K562 (cell line): ENCODE results near the gene OR1J1.

ENCODE experiments used
- BRF1 ChIP-seq: IDR thresholded peaks from 3 replicates; pipeline ENCODE4 v1.6.1; 2011; ENCODE audit warnings: borderline replicate concordance, mild to moderate bottlenecking; ENCODE audit not compliant: insufficient read length; ENCODE audit errors: extremely low read depth
- HCFC1 ChIP-seq: IDR thresholded peaks from 2 replicates; pipeline ENCODE4 v1.6.1; 2012; ENCODE audit warnings: low read depth, low read length, improper control_type of control experiment
- HMGXB4 ChIP-seq: sonication (generic); formaldehyde crosslinking; IDR thresholded peaks from 2 replicates; pipeline ENCODE4 v1.8.1; 2023; ENCODE audit warnings: mild to moderate bottlenecking, missing genetic modification reagents
- MED1 ChIP-seq: sonication (generic); formaldehyde crosslinking; IDR thresholded peaks from 2 replicates; pipeline ENCODE4 v1.8.1; 2023; ENCODE audit warnings: missing genetic modification reagents, borderline replicate concordance
- POLR2A ChIP-seq: fragments of 450-650 bp; conservative IDR thresholded peaks from 2 replicates; pipeline ENCODE4 v1.6.1; 2016
- SP1 ChIP-seq: sonication (generic); formaldehyde crosslinking; IDR thresholded peaks from 2 replicates; pipeline ENCODE4 v1.8.1; 2022; ENCODE audit warnings: mild to moderate bottlenecking, missing genetic modification reagents
- ZFP36 ChIP-seq: fragments of 150-350 bp; IDR thresholded peaks from 2 replicates; pipeline ENCODE4 v1.6.1; 2018; ENCODE audit warnings: low read length, low read depth; ENCODE audit not compliant: partially characterized antibody
- ZHX1 ChIP-seq: fragments of 150-350 bp; conservative IDR thresholded peaks from 2 replicates; pipeline ENCODE4 v1.6.1; 2014; ENCODE audit warnings: low read length
- TF ChIP-seq, protein P1 (sequence below): fragments of 200-800 bp; sonication (Bioruptor generic); IDR thresholded peaks from 2 replicates; pipeline ENCODE4 v1.6.1; 2016; ENCODE audit warnings: missing genetic modification characterization, missing compliant biosample characterization
- TF ChIP-seq, protein P2 (sequence below), 3 experiments: IDR thresholded peaks in 2 of 3; conservative IDR thresholded peaks in 1 of 3; 2 replicates each; pipeline ENCODE4 v1.5.1; 2011 to 2012; ENCODE audit warnings: low read length in 3 of 3, mild to moderate bottlenecking in 3 of 3, control low read depth in 2 of 3, improper control_type of control experiment in 1 of 3, inconsistent platforms in 1 of 3, low read depth in 1 of 3, mixed read lengths in 1 of 3, moderate library complexity in 1 of 3; ENCODE audit not compliant: insufficient read depth in 2 of 3
- TF ChIP-seq, protein P3 (sequence below), 2 experiments: fragments of 450-650 bp; formaldehyde crosslinking in 1 of 2; IDR thresholded peaks; 2 replicates each; pipeline versions ENCODE4 v1.4.0 to v1.6.1; 2014 to 2020; ENCODE audit warnings: mild to moderate bottlenecking in 2 of 2, borderline replicate concordance in 1 of 2, low read depth in 1 of 2

DNA sequence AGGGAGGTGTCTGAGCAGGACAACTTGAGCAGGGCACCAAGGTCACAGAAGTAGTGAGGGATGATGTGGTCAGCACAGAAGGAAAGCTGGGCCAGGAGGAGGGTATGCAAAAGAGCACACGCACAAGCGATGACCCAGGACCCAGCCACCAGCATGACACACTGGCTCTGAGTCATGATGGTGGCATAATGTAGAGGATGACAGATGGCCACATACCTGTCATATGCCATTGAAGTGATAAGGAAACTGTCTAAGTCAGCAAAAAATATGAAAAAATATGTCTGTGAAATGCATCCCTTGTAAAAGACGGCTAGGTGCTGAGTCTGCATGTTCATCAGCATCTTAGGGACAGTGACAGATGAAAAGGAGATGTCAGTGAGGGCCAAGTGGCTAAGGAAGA is 380 bp downstream of the OR1J1 start:
- no peak for TF ChIP-seq ZFP36
- TF ChIP-seq, protein P1, sequence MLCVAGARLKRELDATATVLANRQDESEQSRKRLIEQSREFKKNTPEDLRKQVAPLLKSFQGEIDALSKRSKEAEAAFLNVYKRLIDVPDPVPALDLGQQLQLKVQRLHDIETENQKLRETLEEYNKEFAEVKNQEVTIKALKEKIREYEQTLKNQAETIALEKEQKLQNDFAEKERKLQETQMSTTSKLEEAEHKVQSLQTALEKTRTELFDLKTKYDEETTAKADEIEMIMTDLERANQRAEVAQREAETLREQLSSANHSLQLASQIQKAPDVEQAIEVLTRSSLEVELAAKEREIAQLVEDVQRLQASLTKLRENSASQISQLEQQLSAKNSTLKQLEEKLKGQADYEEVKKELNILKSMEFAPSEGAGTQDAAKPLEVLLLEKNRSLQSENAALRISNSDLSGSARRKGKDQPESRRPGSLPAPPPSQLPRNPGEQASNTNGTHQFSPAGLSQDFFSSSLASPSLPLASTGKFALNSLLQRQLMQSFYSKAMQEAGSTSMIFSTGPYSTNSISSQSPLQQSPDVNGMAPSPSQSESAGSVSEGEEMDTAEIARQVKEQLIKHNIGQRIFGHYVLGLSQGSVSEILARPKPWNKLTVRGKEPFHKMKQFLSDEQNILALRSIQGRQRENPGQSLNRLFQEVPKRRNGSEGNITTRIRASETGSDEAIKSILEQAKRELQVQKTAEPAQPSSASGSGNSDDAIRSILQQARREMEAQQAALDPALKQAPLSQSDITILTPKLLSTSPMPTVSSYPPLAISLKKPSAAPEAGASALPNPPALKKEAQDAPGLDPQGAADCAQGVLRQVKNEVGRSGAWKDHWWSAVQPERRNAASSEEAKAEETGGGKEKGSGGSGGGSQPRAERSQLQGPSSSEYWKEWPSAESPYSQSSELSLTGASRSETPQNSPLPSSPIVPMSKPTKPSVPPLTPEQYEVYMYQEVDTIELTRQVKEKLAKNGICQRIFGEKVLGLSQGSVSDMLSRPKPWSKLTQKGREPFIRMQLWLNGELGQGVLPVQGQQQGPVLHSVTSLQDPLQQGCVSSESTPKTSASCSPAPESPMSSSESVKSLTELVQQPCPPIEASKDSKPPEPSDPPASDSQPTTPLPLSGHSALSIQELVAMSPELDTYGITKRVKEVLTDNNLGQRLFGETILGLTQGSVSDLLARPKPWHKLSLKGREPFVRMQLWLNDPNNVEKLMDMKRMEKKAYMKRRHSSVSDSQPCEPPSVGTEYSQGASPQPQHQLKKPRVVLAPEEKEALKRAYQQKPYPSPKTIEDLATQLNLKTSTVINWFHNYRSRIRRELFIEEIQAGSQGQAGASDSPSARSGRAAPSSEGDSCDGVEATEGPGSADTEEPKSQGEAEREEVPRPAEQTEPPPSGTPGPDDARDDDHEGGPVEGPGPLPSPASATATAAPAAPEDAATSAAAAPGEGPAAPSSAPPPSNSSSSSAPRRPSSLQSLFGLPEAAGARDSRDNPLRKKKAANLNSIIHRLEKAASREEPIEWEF (CRISPR knock-in tag) = no peak
- TF ChIP-seq BRF1 = no peak
- TF ChIP-seq POLR2A = no peak
- no peak for TF ChIP-seq SP1 (CRISPR knock-in tag)
- no peak for TF ChIP-seq HCFC1
- TF ChIP-seq, protein P2, sequence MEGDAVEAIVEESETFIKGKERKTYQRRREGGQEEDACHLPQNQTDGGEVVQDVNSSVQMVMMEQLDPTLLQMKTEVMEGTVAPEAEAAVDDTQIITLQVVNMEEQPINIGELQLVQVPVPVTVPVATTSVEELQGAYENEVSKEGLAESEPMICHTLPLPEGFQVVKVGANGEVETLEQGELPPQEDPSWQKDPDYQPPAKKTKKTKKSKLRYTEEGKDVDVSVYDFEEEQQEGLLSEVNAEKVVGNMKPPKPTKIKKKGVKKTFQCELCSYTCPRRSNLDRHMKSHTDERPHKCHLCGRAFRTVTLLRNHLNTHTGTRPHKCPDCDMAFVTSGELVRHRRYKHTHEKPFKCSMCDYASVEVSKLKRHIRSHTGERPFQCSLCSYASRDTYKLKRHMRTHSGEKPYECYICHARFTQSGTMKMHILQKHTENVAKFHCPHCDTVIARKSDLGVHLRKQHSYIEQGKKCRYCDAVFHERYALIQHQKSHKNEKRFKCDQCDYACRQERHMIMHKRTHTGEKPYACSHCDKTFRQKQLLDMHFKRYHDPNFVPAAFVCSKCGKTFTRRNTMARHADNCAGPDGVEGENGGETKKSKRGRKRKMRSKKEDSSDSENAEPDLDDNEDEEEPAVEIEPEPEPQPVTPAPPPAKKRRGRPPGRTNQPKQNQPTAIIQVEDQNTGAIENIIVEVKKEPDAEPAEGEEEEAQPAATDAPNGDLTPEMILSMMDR (IDR thresholded peaks at IDR 0.05 in 2 of 3, conservative IDR thresholded peaks at IDR 0.05 in 1 of 3; ENCODE audit: insufficient read depth in 2 of 3, low read depth in 1 of 3, low read length in 3 of 3) = no peak
- no peak for TF ChIP-seq MED1 (CRISPR knock-in tag)
- TF ChIP-seq, protein P3, sequence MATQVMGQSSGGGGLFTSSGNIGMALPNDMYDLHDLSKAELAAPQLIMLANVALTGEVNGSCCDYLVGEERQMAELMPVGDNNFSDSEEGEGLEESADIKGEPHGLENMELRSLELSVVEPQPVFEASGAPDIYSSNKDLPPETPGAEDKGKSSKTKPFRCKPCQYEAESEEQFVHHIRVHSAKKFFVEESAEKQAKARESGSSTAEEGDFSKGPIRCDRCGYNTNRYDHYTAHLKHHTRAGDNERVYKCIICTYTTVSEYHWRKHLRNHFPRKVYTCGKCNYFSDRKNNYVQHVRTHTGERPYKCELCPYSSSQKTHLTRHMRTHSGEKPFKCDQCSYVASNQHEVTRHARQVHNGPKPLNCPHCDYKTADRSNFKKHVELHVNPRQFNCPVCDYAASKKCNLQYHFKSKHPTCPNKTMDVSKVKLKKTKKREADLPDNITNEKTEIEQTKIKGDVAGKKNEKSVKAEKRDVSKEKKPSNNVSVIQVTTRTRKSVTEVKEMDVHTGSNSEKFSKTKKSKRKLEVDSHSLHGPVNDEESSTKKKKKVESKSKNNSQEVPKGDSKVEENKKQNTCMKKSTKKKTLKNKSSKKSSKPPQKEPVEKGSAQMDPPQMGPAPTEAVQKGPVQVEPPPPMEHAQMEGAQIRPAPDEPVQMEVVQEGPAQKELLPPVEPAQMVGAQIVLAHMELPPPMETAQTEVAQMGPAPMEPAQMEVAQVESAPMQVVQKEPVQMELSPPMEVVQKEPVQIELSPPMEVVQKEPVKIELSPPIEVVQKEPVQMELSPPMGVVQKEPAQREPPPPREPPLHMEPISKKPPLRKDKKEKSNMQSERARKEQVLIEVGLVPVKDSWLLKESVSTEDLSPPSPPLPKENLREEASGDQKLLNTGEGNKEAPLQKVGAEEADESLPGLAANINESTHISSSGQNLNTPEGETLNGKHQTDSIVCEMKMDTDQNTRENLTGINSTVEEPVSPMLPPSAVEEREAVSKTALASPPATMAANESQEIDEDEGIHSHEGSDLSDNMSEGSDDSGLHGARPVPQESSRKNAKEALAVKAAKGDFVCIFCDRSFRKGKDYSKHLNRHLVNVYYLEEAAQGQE (IDR thresholded peaks at IDR 0.05; ENCODE audit: borderline replicate concordance) = no peak
- TF ChIP-seq, protein P3 (CRISPR knock-in tag; IDR thresholded peaks at IDR 0.05; ENCODE audit: low read depth) = no peak
- no peak for TF ChIP-seq ZHX1
- TF ChIP-seq HMGXB4 (CRISPR knock-in tag) = no peak
